Raji (cell line): ENCODE data around the gene SLPI.

Experiments
- POLR2A ChIP-seq: IDR thresholded peaks from 2 replicates; pipeline ENCODE4 v1.6.1; 2011; ENCODE audit warnings: low read depth, low read length, control low read depth; ENCODE audit not compliant: insufficient read depth

Gene SLPI

DNA sequence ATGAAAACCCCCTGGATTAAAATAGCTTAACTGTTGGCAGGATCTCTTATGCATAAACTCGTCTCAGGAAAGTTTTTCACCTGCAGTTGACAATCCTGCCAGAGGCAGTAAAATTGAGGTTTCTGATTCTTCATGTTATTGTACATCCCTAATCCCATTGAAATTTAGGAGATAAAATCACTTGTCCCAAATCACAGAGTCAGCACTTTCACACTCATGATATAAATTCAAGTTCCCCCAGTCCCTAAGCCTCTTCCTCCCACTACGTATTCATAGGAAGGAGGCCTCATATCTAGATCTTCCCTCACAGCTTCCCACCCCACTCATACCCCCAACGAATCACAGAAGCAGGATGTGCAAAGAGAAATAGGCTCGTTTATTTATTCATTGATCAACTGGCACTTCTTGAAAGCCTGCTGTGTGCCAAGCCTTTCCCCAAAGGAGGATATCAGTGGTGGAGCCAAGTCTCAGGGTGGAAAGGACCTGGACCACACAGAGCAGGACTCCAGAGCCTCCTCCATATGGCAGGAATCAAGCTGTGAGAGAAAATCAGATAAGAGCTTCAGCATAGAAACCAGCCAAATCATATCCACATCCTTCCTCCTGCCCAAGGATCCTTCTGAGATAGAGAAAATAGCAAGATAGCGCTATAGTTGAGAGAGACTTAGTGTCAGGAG lies 2.3 kb downstream of the SLPI start:
- TF ChIP-seq POLR2A: no peak

DNA sequence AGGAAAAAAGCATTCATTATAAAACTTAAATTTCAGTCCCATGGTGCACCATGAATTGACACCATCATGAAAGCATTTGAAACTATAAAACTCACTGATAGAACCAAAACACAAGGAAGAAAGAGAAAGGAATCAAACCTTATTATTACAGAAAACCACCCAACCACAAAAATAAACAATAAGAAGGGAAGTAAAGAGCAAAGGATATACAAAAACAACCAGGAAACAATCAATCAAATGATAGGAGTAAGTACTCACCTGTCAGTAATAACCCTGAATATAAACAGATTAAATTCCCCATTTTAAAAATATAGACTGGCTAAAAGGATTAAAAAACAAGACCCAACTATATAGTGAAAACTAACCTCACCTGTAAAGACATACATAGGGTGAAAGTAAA lies 5.8 kb downstream of the SLPI start:
- no peak for TF ChIP-seq POLR2A

DNA sequence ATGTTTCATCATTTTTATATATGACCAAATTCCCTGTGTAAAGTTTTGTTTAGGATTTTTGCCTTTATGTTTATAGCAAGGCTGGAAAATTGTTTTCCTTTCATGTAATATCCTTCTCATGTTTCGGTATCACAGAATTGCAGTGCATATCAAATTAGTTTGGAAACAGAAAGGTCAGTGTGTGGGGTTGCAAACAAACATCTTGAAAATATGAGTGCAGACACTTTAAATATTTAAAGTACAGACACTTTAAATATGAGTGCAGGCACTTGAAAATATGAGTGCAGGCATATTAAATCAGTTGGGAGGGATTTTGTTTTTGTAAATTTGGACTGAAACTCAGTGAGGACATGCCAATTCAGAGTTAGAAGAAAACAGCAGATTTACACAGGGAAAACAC lies 6.5 kb downstream of the SLPI start:
- no peak for TF ChIP-seq POLR2A

DNA sequence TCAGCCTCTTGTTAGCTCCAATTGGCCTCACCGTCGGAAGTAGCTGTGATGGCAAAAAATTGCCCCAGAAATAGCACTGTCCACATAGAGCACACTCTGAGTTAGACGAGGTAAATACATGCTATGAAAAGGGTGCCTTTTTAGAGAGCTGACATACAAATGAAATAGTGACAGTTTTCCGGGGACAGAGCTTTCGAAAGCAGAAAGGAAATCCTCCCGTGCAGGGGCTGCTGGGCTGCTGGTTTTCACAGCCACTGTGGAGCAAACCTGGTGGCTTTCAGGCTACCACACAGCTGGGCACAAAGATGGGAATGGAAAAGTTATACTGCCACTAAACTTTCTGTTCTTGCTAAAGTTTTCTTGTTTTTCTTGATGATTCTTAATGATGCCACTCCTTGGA lies 8.3 kb downstream of the SLPI start:
- TF ChIP-seq POLR2A: no peak

DNA sequence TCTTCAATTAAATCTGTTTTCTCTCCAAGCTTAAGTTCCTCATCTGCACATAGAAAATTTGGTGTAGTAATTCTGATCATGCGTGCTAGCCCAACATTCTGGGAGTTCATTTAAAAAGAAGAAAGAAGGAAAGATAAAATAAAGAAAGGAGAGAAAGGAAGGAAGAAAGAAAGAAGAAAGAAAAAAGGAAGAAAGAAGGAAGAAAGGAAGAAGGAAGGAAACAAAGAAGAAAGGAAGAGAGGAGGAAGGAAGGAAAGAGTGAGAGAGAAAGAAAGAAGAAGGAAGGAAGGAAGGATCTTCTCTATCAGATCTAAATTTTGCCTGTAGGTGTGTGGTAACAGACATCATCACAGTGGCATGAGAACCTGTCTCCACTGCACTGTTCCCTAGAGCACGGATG lies 16.2 kb downstream of the SLPI start:
- TF ChIP-seq POLR2A: no peak

DNA sequence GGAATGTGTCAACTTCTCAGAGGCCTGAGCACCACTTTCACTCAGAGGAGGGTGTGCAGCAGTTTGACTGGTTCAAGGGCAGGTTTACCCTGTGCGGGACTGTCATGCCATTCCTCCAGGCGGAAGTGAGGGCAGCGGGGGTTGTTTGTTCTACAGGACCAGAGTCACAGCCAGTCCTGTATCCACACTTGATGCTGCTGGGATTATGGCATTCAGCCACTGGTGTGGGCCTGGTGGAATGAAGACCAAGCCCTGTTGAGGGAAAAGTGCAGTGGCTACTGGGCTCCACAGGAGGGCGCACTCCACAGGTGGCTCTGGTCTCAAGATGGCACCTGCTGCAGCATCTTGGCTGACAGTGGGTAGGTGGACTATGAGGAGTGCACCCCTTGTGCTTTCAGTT lies 18.4 kb downstream of the SLPI start:
- TF ChIP-seq POLR2A: no peak

DNA sequence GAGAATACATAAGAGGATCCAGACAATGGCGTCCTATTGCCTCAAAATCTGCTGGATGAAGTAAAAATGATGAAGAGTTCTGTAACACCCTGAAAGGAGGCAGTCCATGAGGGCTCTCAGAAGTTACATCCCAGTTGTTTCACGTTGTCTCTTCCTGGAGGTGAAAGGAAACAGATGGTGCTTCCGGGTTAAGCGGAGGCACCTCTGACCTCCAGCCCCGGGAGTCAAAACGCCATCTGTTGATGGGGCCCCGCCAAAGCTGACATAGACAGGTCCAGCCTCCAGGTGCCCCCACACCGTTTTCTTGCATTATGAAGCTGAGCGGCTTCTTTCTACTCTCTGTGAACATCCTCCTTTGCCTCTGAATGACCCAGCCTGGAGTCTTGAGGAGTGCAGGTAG lies 23.7 kb downstream of the SLPI start:
- no peak for TF ChIP-seq POLR2A

DNA sequence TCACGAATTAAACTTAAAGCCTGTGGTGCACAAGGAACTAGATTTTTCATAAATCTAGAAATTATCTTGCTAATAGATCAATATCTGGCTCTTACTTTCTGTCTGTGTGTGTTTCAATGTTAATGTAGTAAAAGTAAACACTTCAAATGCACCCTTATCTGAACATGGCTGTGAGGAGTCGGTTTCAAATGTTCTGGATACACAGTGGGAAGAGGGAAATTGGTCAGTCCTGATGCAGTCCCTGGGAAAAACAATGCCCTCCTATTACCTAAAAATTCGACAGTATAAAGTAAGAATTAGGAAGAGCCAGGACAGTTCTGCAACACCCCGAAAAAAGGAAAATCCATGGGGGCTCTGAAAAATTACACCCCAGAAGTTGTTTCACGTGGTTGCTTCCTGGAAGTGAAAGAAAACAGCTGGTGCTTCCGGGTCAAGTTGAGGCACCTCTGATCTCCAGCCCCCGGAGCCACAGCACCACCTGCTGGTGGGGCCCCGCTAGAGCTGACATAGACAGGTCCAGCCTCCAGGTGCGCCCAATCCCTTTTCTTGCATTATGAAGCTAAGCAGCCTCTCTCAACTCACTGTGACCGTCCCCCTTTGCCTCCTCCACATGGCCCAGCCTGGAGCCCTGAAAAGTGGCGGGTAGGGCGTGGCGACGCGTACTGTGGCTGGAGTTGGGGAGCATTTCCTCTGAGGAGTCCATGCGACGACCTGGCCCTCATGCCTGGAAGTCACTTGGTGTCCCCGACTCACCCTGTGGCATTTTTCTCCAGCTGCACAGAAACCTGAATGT lies 24.9 kb downstream of the SLPI start:
- no peak for TF ChIP-seq POLR2A

DNA sequence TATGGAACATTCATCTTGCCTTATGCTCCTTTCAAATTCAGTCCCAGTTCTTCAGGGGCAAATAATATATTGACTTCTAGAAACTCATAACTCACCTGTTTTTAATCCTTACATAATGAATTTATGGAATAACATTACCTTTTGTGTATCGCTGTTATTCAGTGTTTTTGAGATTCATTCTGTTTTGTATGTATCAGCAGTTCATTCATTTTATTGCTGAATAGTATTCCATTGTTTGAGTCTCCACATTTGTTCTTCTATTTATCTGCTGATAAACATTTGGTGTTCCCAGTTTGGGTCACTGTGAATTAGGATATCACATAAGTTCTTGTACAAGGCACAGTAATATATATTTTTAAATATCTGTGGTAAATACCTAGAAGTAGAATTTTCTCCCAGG lies 28.1 kb downstream of the SLPI start:
- TF ChIP-seq POLR2A: no peak

DNA sequence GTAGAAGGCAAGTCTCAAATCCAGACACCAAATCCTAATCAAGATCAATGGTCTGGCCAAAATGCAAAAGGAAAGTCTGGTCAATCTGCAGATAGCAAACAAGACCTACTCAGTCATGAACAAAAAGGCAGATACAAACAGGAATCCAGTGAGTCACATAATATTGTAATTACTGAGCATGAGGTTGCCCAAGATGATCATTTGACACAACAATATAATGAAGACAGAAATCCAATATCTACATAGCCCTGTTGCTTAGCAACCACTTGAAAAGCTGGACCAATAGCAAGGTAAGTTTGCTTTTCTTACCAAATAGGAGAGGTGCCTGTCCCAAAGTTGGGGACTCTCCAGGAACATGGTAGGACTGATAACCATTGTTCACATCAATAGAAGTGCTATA lies 31.2 kb downstream of the SLPI start:
- no peak for TF ChIP-seq POLR2A

DNA sequence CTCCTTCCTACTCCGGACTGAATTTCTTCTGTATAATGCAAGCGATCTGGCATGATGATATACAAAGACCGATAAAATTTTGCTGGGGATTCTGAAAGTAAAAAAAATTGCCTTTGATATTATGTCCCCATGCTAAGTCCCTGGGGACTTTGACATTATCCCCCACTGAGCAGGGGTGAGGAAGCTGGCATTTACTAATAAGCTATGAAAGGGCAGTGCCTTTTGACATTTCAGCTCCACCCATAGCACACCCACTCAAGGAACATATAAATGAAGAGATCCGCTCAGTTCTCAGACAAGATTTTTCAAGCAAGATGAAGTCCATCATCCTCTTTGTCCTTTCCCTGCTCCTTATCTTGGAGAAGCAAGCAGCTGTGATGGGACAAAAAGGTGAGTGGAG lies 33.3 kb downstream of the SLPI start, which contains the start of gene SEMG2:
SEMG2 (plus strand) TSS at position 298 of the 400 bp plus-strand sequence; CDS start at position 315, 17 bp downstream.
- TF ChIP-seq POLR2A: no peak

DNA sequence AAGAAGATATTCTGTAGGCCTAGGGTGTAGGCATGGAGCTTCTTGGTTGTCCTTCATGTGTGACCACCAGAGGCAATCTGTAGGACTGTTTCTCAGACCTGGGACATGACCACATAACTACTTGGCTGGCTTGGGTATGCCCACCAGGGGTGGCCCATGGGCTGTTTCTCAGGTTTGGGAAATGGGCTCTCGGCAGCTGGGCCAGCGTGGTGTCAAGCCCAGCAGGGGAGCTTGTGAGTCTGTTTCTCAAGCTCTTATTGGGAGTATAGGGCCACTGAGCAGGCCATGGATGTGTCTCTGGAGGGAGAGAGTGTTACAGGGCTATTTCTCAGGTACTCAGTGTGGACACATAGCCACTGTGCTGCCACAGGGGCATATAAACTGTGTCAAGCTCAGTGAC lies 35.7 kb downstream of the SLPI start:
- TF ChIP-seq POLR2A: no peak

DNA sequence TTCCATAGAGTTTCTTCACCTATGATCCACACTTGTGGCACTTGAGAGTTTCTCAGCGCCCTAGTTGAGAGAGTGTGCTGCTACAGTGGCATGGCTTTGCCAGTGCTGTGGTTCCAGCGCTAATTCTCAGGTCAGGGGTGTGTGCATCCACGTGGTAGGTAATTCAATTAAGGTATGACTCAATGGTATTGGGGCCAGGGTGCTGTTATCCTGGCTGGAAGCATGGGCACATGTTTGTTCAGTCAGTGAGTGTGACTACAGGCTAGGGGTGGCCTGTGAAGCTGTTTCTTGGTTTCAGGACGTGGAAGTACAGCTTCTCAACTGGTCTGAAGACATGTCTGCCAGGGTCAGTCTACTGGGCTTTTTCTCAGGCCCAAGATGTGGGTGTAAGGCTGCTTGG lies 36.2 kb downstream of the SLPI start:
- no peak for TF ChIP-seq POLR2A

DNA sequence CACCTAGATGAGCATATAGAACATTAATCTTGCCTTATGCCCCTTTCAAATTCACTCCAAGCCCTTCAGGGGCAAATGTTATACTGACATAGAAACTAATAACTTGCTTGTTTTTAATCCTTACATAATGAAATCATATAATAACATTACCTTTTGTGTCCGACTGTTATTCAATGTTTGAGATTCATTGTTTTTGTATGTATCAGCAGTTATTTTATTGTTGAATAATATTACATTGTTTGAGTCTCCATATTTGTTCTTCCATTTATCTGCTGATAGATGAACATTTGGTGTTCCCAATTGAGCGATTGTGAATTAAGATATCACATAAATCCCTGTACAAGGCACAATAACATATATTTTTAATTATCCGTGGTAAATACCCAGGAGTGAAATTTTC lies 41.5 kb downstream of the SLPI start:
- TF ChIP-seq POLR2A: no peak

DNA sequence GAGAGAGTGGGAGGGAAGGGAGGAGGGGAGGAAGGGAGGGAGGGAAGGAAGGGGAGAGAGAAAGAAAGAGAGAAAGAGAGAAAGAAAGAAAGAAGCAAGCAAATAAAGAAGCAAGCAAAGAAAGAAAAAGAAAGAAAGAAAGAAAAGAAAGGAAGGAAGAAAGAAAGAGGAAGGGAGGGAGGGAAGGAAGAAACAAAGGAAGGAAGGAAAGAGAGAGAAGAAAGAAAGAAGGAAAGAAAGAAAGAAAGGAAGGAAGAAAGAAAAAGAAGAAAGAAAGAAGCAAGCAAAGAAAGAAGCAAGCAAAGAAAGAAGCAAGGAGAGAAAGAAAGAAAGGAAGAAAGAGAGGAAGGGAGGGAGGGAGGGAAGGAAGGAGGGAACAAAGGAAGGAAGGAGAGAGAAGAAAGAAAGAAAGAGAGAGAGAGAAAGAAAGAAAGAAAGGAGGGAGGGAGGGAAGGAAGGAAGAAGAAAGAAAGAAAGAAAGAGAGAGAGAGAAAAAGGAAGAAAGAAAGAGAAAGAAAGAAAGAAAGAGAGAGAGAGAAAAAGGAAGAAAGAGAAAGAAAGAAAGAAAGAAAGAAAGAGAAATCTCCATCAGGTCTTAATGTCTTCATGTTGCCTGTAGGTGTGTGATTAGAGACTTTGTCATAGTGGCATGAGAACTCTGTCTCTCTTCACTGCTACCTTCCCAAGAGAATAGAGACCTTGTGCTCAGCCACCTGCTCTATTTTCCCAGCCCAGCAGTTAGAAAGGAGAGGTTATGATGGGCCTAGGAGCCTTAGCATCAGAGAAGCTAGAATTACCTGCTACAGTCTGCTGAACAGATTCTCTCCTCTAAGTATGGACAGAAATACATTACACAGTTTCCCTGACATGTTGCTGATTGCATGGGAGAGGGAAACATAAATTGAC lies 42.5 kb downstream of the SLPI start:
- TF ChIP-seq POLR2A: no peak

DNA sequence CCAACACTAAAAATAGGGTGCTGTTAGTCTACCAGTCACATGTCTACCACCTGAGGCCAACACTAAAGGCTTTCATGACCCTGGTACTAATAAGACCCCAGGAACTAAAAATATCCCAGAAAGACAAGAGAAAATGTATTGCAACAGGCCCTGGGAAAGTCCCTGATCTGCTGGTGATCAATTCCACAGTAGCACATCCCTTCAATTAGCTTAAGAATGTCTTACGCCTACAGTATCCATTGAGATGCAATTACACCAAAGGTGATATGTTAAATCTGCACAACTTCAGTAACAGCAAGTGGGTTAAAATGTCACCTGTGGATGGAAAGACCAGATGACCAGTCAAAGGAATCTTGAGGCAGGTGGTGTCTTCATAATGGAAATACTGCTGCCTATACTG lies 44.4 kb downstream of the SLPI start:
- no peak for TF ChIP-seq POLR2A

DNA sequence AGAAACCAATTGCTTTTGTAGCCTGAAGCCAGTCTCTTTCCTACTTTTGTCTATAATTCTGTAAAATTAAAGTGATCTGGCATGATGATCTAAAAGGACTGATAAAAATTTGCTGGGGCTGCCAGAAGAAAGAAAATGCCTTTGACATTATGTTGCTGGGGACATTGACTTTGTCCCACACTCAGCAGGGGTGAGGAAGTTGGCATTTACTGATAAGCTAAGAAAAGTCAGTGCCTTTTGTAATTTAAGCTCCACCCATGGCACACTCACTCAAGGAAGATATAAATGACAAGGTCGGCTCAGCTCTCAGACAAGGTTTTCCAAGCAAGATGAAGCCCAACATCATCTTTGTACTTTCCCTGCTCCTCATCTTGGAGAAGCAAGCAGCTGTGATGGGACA lies 47.6 kb downstream of the SLPI start, which contains the start of gene SEMG1:
SEMG1 (plus strand) TSS at position 309 of the 400 bp plus-strand sequence; CDS start at position 330, 21 bp downstream.
- TF ChIP-seq POLR2A: no peak
